Liver (tissue), 3 donors: Measurements from ENCODE around the gene NLRP4.

Experiments used
- CTCF ChIP-seq: fragments of 150-350 bp; IDR thresholded peaks from 2 replicates; pipeline ENCODE4 v1.5.1; 2017; ENCODE audit warnings: improper control_type of control experiment, low read depth, low read length; ENCODE audit not compliant: missing input control
- EGR1 ChIP-seq, 2 donors: IDR thresholded peaks; 2 replicates each; pipeline ENCODE4 v1.6.1; 2016 to 2018; ENCODE audit warnings: antibody characterized with exemption in 2 of 2, low read depth in 2 of 2
- GABPA ChIP-seq, 2 donors: IDR thresholded peaks in 1 of 2; conservative IDR thresholded peaks in 1 of 2; 2 replicates each; pipeline ENCODE4 v1.6.1; 2016; ENCODE audit warnings: antibody characterized with exemption in 2 of 2, mild to moderate bottlenecking in 1 of 2, moderate library complexity in 1 of 2
- JUND ChIP-seq, 2 donors: IDR thresholded peaks; 2 replicates each; pipeline ENCODE4 v1.6.1; 2016; ENCODE audit warnings: antibody characterized with exemption in 2 of 2
- NR2F2 ChIP-seq: IDR thresholded peaks from 2 replicates; pipeline ENCODE4 v1.6.1; 2016; ENCODE audit warnings: antibody characterized with exemption
- RAD21 ChIP-seq, 2 donors: IDR thresholded peaks; 2 replicates each; pipeline ENCODE4 v1.6.1; 2016; ENCODE audit warnings: antibody characterized with exemption in 2 of 2, mild to moderate bottlenecking in 2 of 2
- REST ChIP-seq: IDR thresholded peaks from 2 replicates; pipeline ENCODE4 v1.6.1; 2016; ENCODE audit warnings: antibody characterized with exemption, mild to moderate bottlenecking
- SP1 ChIP-seq: IDR thresholded peaks from 2 replicates; pipeline ENCODE4 v1.6.1; 2018; ENCODE audit warnings: antibody characterized with exemption, mild to moderate bottlenecking
- YY1 ChIP-seq: IDR thresholded peaks from 2 replicates; pipeline ENCODE4 v1.6.1; 2016; ENCODE audit warnings: antibody characterized with exemption, mild to moderate bottlenecking
- ZBTB33 ChIP-seq: IDR thresholded peaks from 2 replicates; pipeline ENCODE4 v1.6.1; 2016; ENCODE audit warnings: antibody characterized with exemption
- TF ChIP-seq, protein P1 (sequence below): IDR thresholded peaks from 2 replicates; pipeline ENCODE4 v1.6.1; 2016; ENCODE audit warnings: antibody characterized with exemption
- TF ChIP-seq, protein P2 (sequence below): IDR thresholded peaks from 2 replicates; pipeline ENCODE4 v1.6.1; 2016; ENCODE audit warnings: antibody characterized with exemption
- donor health status: healthy.
- donor health status: healthy.

DNA sequence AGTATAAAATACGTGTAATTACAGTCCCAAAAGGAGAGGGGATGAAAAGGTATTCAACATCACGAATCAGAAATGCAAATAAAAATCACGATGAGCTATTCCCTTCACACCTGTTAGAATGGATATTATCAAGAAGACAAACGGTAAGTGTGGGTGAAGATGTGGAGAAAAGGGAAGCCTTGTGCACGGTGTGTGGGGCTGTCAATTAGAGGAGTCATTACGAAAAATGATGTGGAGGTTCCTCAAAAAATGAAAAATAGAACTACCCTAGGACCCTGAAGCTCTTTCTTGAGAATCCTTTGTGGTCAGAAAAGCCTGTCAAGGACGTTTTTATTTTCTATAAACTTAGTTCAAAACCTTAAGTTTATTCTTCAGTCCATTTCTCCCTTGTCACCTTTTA is 23.9 kb upstream of the NLRP4 start:
- no peak for TF ChIP-seq GABPA (IDR thresholded peaks at IDR 0.05 in 1 of 2, conservative IDR thresholded peaks at IDR 0.05 in 1 of 2)
- no peak for TF ChIP-seq CTCF
- TF ChIP-seq YY1 = no peak
- TF ChIP-seq NR2F2 = no peak
- no peak for TF ChIP-seq REST
- TF ChIP-seq RAD21 (IDR thresholded peaks at IDR 0.05) = no peak
- TF ChIP-seq ZBTB33 = no peak
- TF ChIP-seq, protein P1, sequence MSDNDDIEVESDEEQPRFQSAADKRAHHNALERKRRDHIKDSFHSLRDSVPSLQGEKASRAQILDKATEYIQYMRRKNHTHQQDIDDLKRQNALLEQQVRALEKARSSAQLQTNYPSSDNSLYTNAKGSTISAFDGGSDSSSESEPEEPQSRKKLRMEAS = no peak
- TF ChIP-seq JUND (IDR thresholded peaks at IDR 0.05) = no peak
- no peak for TF ChIP-seq SP1
- TF ChIP-seq, protein P2, sequence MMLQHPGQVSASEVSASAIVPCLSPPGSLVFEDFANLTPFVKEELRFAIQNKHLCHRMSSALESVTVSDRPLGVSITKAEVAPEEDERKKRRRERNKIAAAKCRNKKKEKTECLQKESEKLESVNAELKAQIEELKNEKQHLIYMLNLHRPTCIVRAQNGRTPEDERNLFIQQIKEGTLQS = no peak
- no peak for TF ChIP-seq EGR1 (IDR thresholded peaks at IDR 0.05; ENCODE audit: low read depth in 2 of 2)
